GM21447 (cell line): ENCODE results near the gene ANKRD27.
"Not testable (repeated sequence)": the region's sequence is repeated elsewhere in the genome, so short reads cannot be mapped to it uniquely, and the experiment has no call there.

Experiments used
- ATAC-seq: cut with Tn5 transposase; IDR thresholded peaks from one replicate; pipeline ENCODE4 v1.9.1; 2021; ENCODE audit not compliant: unreplicated experiment

ANKRD27 gene

DNA sequence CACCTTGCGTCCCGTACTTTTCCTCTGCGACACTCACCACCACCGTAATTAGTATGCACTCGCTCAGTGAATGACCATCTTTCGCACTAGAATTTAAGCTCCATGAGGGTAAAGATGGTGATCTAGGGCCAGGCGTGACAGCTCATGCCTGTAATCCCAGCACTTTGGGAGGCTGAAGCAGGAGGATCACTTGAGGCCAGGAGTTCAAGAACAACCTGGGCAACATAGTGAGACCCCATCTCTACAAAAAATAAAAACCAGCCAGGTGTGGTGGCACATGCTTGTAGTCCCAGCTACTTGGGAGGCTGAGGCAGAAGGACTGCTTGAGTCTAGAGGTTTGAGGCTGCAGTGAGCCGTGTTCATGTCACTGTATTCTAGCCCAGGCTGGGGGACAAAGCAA lies 18.6 kb downstream of the ANKRD27 start:
- not testable (repeated sequence) for ATAC-seq

DNA sequence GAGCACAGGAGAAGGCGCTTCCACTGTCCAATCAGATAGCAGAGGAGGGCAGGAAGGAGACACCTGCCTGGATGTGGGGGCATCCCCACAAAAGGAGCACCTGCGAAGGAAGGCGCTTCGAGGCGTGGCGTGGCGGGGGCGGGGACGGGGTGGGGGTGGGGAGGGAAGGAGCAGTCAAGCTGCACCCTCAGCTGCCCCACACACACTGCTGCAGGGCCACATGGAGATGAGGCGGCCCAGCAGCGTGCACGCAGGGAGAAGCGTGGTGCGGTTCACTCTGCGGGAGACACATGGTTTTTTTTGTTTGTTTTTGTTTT lies 21.4 kb downstream of the ANKRD27 start:
- ATAC-seq, result no peak

DNA sequence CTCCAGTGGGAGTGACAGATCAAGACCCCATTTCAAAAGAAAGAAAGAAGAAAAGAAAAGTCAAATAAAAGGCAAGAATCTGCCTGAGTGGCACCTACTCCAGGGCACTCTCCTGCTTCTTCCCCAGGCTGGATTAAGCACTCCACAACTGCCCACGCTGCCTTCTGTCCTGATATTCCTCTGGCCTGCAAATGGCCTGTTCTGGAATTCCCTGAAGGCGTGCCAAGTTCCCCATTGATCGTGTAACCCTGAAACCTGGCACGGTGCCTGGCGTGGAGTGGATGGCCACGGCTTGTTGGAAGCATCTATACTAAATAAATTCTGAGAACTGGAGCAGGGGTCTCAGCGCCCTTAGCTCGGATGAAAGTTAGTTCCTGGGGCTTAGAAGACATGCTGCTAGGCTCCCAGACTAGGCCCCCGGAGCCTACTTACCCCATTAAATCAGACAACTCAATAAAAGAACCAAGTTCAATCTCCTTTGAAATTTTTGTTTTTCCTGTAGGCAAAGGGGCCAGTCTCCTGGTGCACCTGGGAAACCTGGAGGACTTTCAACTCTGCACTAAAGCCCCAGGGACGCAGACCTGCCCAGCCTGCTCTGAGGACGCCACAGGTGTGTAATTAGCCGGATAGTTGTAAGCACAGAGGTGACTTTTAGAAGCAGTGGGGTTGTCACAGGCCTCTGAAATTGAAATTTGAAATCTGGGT lies 21.9 kb downstream of the ANKRD27 start:
- ATAC-seq, result no peak

DNA sequence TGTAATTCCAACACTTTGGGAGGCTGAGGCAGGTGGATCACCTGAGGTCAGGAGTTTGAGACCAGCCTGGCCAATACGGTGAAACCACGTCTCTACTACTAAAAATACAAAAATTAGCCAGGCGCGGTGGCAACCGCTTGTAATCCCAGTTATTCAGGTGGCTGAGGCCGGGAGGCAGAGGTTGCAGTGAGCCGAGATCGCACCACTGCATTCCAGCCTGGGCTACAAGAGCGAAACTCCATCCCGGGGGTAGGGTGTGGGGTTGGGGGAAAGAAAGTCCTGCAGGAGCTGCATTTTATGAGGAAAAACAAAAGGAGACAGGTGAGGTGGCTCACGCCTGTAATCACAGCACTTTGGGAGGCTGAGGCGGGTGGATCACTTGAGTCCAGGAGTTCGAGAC lies 22.6 kb downstream of the ANKRD27 start:
- ATAC-seq, result not testable (repeated sequence)

- no peak for ATAC-seq
Observed at GRCh38 chr19:32651729-32652140, 23.2 kb downstream of the ANKRD27 start.

GRCh38 chr19:32650671-32651070 lies 24.3 kb downstream of the ANKRD27 start:
- no peak for ATAC-seq

- ATAC-seq, result no peak
Observed at GRCh38 chr19:32649751-32650150, 25.2 kb downstream of the ANKRD27 start.

GRCh38 chr19:32647361-32647760 lies 27.6 kb downstream of the ANKRD27 start:
- ATAC-seq, result no peak

DNA sequence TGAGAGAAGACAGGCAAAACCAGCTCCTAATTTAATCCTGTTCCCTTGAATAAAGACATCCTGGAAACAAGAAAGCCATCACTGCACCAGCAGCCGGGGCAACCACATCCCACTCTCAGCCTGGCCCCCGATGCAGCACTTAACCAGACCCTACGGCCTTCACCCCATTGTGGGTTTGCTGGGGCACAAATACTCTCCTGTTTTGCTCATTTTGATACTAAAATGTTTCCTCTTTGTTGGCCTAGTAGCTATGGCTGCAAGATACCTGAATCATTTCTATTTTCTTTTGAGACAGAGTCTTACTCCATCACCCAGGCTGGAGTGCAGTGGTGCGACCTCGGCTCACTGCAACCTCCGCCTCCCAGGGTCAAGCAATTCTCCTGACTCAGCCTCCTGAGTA lies 28.4 kb downstream of the ANKRD27 start:
- ATAC-seq, result no peak

DNA sequence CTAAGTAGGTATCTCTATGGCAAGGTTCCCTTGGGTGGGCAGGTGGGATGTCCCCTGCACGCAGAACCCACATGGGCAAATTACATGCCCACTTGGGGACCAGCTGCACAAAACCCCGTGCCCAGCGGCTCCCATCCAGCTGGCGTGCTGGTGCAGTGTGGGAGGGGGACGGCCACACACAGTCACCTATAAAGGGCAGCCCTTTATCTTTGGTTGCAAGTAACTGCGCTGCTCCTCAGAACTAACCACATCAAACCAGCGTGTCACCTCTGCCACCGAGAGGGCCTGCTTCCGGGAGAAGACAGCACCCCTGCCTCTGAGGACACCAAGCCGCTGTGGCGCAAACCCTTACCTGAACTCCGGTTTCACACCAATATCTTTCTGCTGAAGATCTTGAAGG lies 32.2 kb downstream of the ANKRD27 start:
- no peak for ATAC-seq

DNA sequence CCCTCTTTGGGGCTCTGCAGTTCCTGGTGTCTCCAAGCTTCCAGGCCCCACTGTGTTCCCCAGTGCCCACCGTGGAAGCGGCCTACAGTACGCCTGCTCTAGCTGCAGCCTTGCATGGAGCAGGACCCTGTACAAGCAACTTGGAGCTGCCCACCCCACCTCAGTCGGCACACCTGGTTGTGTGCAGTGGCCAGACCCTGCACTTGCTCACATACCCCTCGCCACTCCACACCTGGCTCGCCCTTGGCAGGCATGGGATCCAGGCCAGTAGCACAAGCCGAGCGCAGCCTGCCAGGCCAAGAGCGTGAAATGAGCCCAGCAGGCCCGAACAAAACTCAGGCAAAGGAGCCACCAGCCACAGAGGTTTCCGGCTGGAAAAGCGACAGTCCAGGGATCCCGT lies 36.4 kb downstream of the ANKRD27 start:
- ATAC-seq, result no peak

DNA sequence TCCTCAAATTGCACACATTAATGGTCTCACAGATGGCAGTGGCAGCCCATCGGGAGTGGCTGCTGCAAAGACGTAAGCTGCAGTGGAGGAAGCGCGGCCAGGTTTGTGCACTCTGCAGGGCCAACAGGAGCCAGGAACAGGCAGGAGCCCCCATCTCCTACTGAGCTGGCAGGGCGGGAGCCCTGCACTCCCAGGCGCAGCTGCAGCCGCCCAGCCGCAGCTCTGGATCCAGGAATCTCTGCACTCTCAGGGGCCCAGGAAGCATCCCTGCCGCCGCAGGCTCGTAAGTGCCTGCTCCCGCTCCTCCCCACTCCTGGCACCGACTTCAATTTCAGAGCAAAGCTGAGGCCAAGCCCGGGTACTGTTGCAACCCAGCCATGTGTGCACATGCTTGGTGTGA lies 37.5 kb downstream of the ANKRD27 start:
- no peak for ATAC-seq

DNA sequence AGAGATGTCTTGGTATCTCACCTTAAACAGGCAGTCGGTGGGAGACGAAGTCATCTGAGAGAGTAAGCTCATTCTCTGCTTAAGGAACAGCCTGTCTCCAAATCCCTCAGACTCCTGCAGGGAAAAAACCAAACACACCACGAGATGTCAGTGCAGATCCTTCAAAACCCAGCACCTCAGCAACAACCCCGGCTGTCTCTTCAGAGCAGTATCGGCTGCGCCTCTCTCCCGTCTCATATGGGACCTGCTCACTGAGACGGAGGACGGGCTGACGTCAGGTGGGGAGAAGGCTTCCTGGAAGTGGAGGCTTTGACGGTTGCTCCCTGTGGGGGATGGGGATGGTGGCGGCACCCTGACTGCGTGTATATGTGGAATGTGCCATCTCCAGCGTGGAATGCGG lies 43.6 kb downstream of the ANKRD27 start:
- ATAC-seq, result no peak

GRCh38 chr19:32630338-32630737 lies 44.6 kb downstream of the ANKRD27 start:
- ATAC-seq, result no peak

GRCh38 chr19:32627714-32628270 lies 47.2 kb downstream of the ANKRD27 start:
- no peak for ATAC-seq

DNA sequence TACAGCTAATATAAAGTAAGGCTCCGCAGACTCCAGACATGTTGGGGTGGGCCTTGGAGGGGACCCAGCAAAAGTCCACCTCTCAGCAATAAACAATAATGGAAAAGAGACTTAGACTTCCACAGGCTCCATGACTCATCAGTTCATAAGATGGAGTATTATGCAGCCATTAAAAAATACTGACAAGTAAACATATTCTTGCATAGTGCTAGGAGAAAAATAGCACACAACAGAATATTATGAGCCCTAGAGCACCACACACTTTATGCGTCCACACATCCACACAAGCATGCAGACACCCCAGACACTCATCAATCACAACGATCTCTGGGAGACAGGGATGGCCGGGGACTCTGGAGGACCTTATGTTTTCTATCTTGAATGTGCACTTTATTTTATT lies 48.0 kb downstream of the ANKRD27 start:
- no peak for ATAC-seq

- ATAC-seq, result no peak
Observed at GRCh38 chr19:32624410-32624809, 50.6 kb downstream of the ANKRD27 start.

DNA sequence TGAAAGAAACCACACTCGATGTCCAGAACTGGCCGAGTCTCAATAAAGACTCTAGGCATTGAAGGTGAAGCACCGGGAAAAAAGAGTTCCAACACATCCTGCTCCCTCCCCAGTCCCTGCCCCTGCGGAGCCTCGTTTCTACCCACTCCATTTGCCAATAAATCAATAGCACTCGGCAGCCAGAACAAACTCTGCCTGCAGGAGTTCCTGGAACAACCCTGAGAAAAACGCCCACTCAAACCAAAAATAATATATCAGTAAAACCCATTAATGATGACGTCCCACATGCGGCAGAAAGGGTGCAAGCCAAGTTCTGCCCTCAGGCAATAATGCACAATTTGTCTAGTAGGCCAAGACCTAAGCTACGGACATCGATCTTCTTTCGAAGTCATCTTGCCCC lies 53.0 kb downstream of the ANKRD27 start:
- ATAC-seq, result no peak

- ATAC-seq, result no peak
Observed at GRCh38 chr19:32619051-32619685, 55.8 kb downstream of the ANKRD27 start.

- no peak for ATAC-seq
Observed at GRCh38 chr19:32615569-32615968, 59.4 kb downstream of the ANKRD27 start.

- ATAC-seq, result no peak
Observed at GRCh38 chr19:32614916-32615315, 60.1 kb downstream of the ANKRD27 start.

- no peak for ATAC-seq
Observed at GRCh38 chr19:32613008-32613407, 62.0 kb downstream of the ANKRD27 start.

- no peak for ATAC-seq
Observed at GRCh38 chr19:32611161-32611560, 63.8 kb downstream of the ANKRD27 start.
